GM18526 (cell line): ENCODE data around the gene PLBD1.

Experiments used
- POLR2A ChIP-seq: IDR thresholded peaks from 3 replicates; pipeline ENCODE4 v1.6.1; 2011; ENCODE audit not compliant: insufficient read length; ENCODE audit errors: extremely low read depth

Gene PLBD1

GRCh38 chr12:14567351-14568162 lies at the start of gene PLBD1:
Gene PLBD1, minus strand, starts transcription at chr12:14567883. Its CDS starts 187 bp downstream, at chr12:14567696.
- TF ChIP-seq POLR2A = no peak

- no peak for TF ChIP-seq POLR2A
Observed at GRCh38 chr12:14614704-14615121, 47.0 kb upstream of the PLBD1 start.

GRCh38 chr12:14613718-14614117 lies 46.0 kb upstream of the PLBD1 start:
- TF ChIP-seq POLR2A = no peak

GRCh38 chr12:14612898-14613445 lies 45.3 kb upstream of the PLBD1 start:
- TF ChIP-seq POLR2A = no peak

GRCh38 chr12:14612250-14612649 lies 44.6 kb upstream of the PLBD1 start:
- no peak for TF ChIP-seq POLR2A

GRCh38 chr12:14611640-14612203 lies 44.0 kb upstream of the PLBD1 start:
- no peak for TF ChIP-seq POLR2A

GRCh38 chr12:14607568-14607967 lies 39.9 kb upstream of the PLBD1 start:
- no peak for TF ChIP-seq POLR2A

- TF ChIP-seq POLR2A = no peak
Observed at GRCh38 chr12:14605401-14605989, 37.8 kb upstream of the PLBD1 start.

GRCh38 chr12:14601692-14602478 lies 34.2 kb upstream of the PLBD1 start:
- TF ChIP-seq POLR2A = no peak

GRCh38 chr12:14597480-14597879 lies 29.8 kb upstream of the PLBD1 start:
- TF ChIP-seq POLR2A = no peak

- TF ChIP-seq POLR2A = no peak
Observed at GRCh38 chr12:14591719-14592118, 24.0 kb upstream of the PLBD1 start.

GRCh38 chr12:14589169-14590004 lies 21.7 kb upstream of the PLBD1 start:
- TF ChIP-seq POLR2A = no peak

- no peak for TF ChIP-seq POLR2A
Observed at GRCh38 chr12:14588571-14588970, 20.9 kb upstream of the PLBD1 start.

GRCh38 chr12:14578646-14579045 lies 11.0 kb upstream of the PLBD1 start:
- TF ChIP-seq POLR2A = no peak
